GM12878 (cell line): ENCODE measurements around the gene RNPC3. TPM values are rescaled to one million over a fixed set of nuclear protein-coding genes. Genes with fewer than 3 reads are reported as not detected.

Experiments
- ATAC-seq: fragments of 200-7000 bp; cut with Tn5 transposase; 3 replicates; pipeline ENCODE4 v1.9.1; 2020; ENCODE audit warnings: mild to moderate bottlenecking, moderate library complexity
- BruUV-seq: library from RNA; stranded (reverse); fragments of 400-500 nt; replicated peaks from 2 replicates; lab custom pipeline; 2021; lab: Mats Ljungman, UMichigan
- CTCF ChIA-PET: fragments of 300-600 bp; sonication (Branson Sonifier 250); formaldehyde crosslinking; extraction: SDS; loops from one replicate; lab custom pipeline; 2021; ENCODE audit warnings: inconsistent platforms; lab: Yijun Ruan, JAX
- POLR2A ChIA-PET: fragments of 350-600 bp; formaldehyde crosslinking; extraction: SDS; loops from one replicate; lab custom pipeline; 2021; ENCODE audit warnings: inconsistent platforms; lab: Charles Lee
- RAD21 ChIA-PET: fragments of 300-600 bp; sonication (Branson Sonifier 250); formaldehyde crosslinking; loops from one replicate; lab custom pipeline; 2023; ENCODE audit warnings: antibody characterized with exemption; ENCODE audit not compliant: unreplicated experiment; lab: Charles Lee
- SMC1A ChIA-PET: fragments of 300-600 bp; sonication (Branson Sonifier 250); formaldehyde crosslinking; loops from one replicate; lab custom pipeline; 2023; ENCODE audit not compliant: unreplicated experiment, uncharacterized antibody; lab: Charles Lee
- DNase-seq: peaks from one replicate; pipeline ENCODE4 v3.0.0-alpha.2; 2011; ENCODE audit warnings: low read depth, low spot score
- FAIRE-seq: peaks from 3 replicates; lab custom pipeline; 2011; peaks lifted over from hg19 to GRCh38; lab: Jason Lieb, UNC
- H2AFZ ChIP-seq: 2 replicates; pipeline ENCODE4 v1.6.0; 2011; ENCODE audit warnings: low read depth, low read length, control low read depth; ENCODE audit not compliant: control insufficient read depth
- H3K27ac ChIP-seq: 2 replicates; pipeline ENCODE4 v1.5.1; 2011; ENCODE audit warnings: control low read depth; ENCODE audit not compliant: control insufficient read depth, insufficient read depth
- H3K27me3 ChIP-seq, 2 experiments: replicated peaks in 1 of 2; 2 replicates each; pipeline versions ENCODE4 v1.6.0 to v1.6.1; 2011; ENCODE audit warnings: low read length in 1 of 2; ENCODE audit not compliant: control insufficient read depth in 2 of 2, insufficient read depth in 2 of 2
- H3K36me3 ChIP-seq, 2 experiments: 2 replicates each; pipeline ENCODE4 v1.5.1; 2011; ENCODE audit warnings: low read length in 1 of 2; ENCODE audit not compliant: control insufficient read depth in 2 of 2, insufficient read depth in 2 of 2
- H3K4me1 ChIP-seq: 2 replicates; pipeline ENCODE4 v1.6.1; 2011; ENCODE audit warnings: mild to moderate bottlenecking, low read length, moderate library complexity, mixed read lengths; ENCODE audit not compliant: control insufficient read depth, insufficient read depth
- H3K4me2 ChIP-seq: 2 replicates; pipeline ENCODE4 v1.6.0; 2011; ENCODE audit warnings: control low read depth; ENCODE audit not compliant: control insufficient read depth, insufficient read depth
- H3K4me3 ChIP-seq: fragments of 200-600 bp; sonication (generic); 2 replicates; pipeline ENCODE4 v1.5.1; 2016
- H3K79me2 ChIP-seq: 2 replicates; pipeline ENCODE4 v1.6.0; 2011; ENCODE audit warnings: low read length; ENCODE audit not compliant: control insufficient read depth, insufficient read depth
- H3K9ac ChIP-seq: 2 replicates; pipeline ENCODE4 v1.8.0; 2011; ENCODE audit warnings: low read length, control low read depth, mixed read lengths; ENCODE audit not compliant: control insufficient read depth, insufficient read depth
- H3K9me3 ChIP-seq: replicated peaks from 3 replicates; pipeline ENCODE4 v1.5.1; 2011; ENCODE audit warnings: mild to moderate bottlenecking, low read length; ENCODE audit not compliant: control insufficient read depth, insufficient read depth
- H4K20me1 ChIP-seq: 2 replicates; pipeline ENCODE4 v1.6.0; 2011; ENCODE audit not compliant: control insufficient read depth, insufficient read depth
- ATF7 ChIP-seq: fragments of 450-650 bp; IDR thresholded peaks from 2 replicates; pipeline ENCODE4 v1.6.1; 2016; ENCODE audit warnings: low read depth, mild to moderate bottlenecking
- CHD1 ChIP-seq: IDR thresholded peaks from 2 replicates; pipeline ENCODE4 v1.6.1; 2012; ENCODE audit warnings: low read depth, low read length, improper control_type of control experiment
- CREB1 ChIP-seq: IDR thresholded peaks from 2 replicates; pipeline ENCODE4 v1.6.1; 2012; ENCODE audit warnings: low read depth, mild to moderate bottlenecking, inconsistent platforms
- CUX1 ChIP-seq: IDR thresholded peaks from 2 replicates; pipeline ENCODE4 v1.6.1; 2012; ENCODE audit warnings: improper control_type of control experiment, low read depth, low read length; ENCODE audit not compliant: insufficient replicate concordance
- GABPA ChIP-seq: IDR thresholded peaks from 2 replicates; pipeline ENCODE4 v1.6.1; 2014; ENCODE audit warnings: antibody characterized with exemption, low read depth, mild to moderate bottlenecking, inconsistent platforms
- IRF3 ChIP-seq: fragments of 450-650 bp; IDR thresholded peaks from 2 replicates; pipeline ENCODE4 v1.6.1; 2014; ENCODE audit warnings: mild to moderate bottlenecking
- KDM1A ChIP-seq: fragments of 200-600 bp; sonication (generic); IDR thresholded peaks from 2 replicates; pipeline ENCODE4 v1.6.1; 2016; ENCODE audit warnings: borderline replicate concordance
- REST ChIP-seq: IDR thresholded peaks from 2 replicates; pipeline ENCODE4 v1.6.1; 2012; ENCODE audit warnings: mild to moderate bottlenecking, low read depth, low read length
- STAT3 ChIP-seq: IDR thresholded peaks from 2 replicates; pipeline ENCODE4 v1.6.1; 2011; ENCODE audit warnings: low read depth, low read length, improper control_type of control experiment
- TCF12 ChIP-seq: IDR thresholded peaks from 2 replicates; pipeline ENCODE4 v1.6.1; 2011; ENCODE audit warnings: low read depth, mild to moderate bottlenecking, low read length
- USF2 ChIP-seq: IDR thresholded peaks from 2 replicates; pipeline ENCODE4 v1.6.1; 2011; ENCODE audit warnings: low read depth, low read length, improper control_type of control experiment, borderline replicate concordance
- WGBS: methylation state at CpG from one replicate; pipeline ENCODE4 v1.1.6; 2016; ENCODE audit warnings: low lambda C conversion rate; ENCODE audit not compliant: insufficient replicate concordance, insufficient coverage; ENCODE audit errors: missing lambda C conversion rate; 5-methylcytosine and 5-hydroxymethylcytosine counted together
- in situ Hi-C: fragments of 300-500 bp; cut with MboI; formaldehyde crosslinking; loops from 9 replicates; pipeline ENCODE4 v1.14.3; 2018; ENCODE audit warnings: mixed read lengths
- intact Hi-C: fragments of 100-400 bp; cut with micrococcal nuclease; formaldehyde crosslinking; loops from one replicate; pipeline ENCODE4 v1.14.2; 2022; ENCODE audit not compliant: unreplicated experiment
- polyA plus RNA-seq, 11 experiments: library from polyadenylated mRNA; depleted of rRNA in 4 of 11; unstranded in 6 of 11; stranded (reverse) in 5 of 11; fragments of >200 nt; fragmentation: Nextera tagmentation in 4 of 11; fragmentation: Illumina TruSeq in 1 of 11; extraction: Ambion mirVana in 4 of 11; extraction: Trizol in 1 of 11; gene quantifications; 1 replicate in 1 of 11; 2 replicates in 10 of 11; pipeline versions ENCODE4 v1.2.1 to v1.2.3, GENCODE V29; 2011 to 2016; ENCODE audit warnings: inconsistent platforms in 2 of 11, missing spikeins in 2 of 11, low read depth in 1 of 11
- total RNA-seq, 4 experiments: library from RNA; depleted of rRNA in 3 of 4; stranded (reverse); fragments of >200 nt in 3 of 4; fragmentation: Illumina TruSeq in 1 of 4; extraction: Trizol in 1 of 4; gene quantifications; 2 replicates each; pipeline versions ENCODE4 v1.2.1 to v1.2.3, GENCODE V29; 2013 to 2021

Gene RNPC3
- total and polyA plus RNA-seq, 10 of the 15 experiments (the other 5 are each of a cell fraction or from before 2014, with no cell fraction given): 11.4 to 53.7 (median 22.7) TPM

- no peak for TF ChIP-seq USF2
- TF ChIP-seq TCF12: no peak
Measured at GRCh38 chr1:103546496-103546895, 21.0 kb downstream of the RNPC3 start (continued).

- ChIA-PET CTCF (interaction anchor here (0.7 kb wide), 1 partner anchor 28 kb away, joined by 3 read pairs; no protein-coding TSS in a partner anchor), POLR2A (no interaction called here), SMC1A (interaction anchor here (1.2 kb wide), 1 partner anchor 22 kb away, joined by 3 read pairs; the partner anchor contains the start of gene RNPC3), RAD21 (no interaction called here)
- Histone ChIP-seq H3K27me3 (no peaks in the 10 kb centered on the region), H3K4me2 (no peak overlapping the region), H4K20me1 (no peaks in the 10 kb centered on the region), H3K79me2 (no peaks in the 10 kb centered on the region), H3K9me3 (no peaks in the 10 kb centered on the region), H3K9ac (no peak overlapping the region), H3K36me3 (peaks cover 3 to 10% of the 10 kb centered on the region in 2 experiments), H3K4me1 (no peaks in the 10 kb centered on the region)
- FAIRE-seq (no peak), DNase-seq (no peak), ATAC-seq (no peak)
- in situ Hi-C loops (no loop called here), intact Hi-C loops (no loop called here)
- no TSS peak for BruUV-seq
- TF ChIP-seq KDM1A: no peak
- no peak for TF ChIP-seq CUX1
- no peak for TF ChIP-seq GABPA
- no peak for TF ChIP-seq CREB1
- no peak for TF ChIP-seq REST
- TF ChIP-seq ATF7: no peak
- TF ChIP-seq IRF3: no peak
- no peak for TF ChIP-seq STAT3
- TF ChIP-seq CHD1: no peak
- TF ChIP-seq, all 136 proteins: peak for 0
- Histone ChIP-seq H3K4me3 (no peak overlapping the region), H3K27ac (no peak overlapping the region), H2AFZ (no peak overlapping the region)
- 100% methylated on average over 3 of the region's 3 CpGs for WGBS
Measured at GRCh38 chr1:103547840-103548239, 22.3 kb downstream of the RNPC3 start.
